Mesodermal cell (in vitro differentiated cells): ENCODE results near the gene AEBP1.

Experiments used
- H3K27ac ChIP-seq: 2 replicates; pipeline ENCODE4 v1.7.0; 2013; ENCODE audit warnings: mild to moderate bottlenecking, low read depth, low read length, moderate library complexity; ENCODE audit not compliant: severe bottlenecking
- H3K36me3 ChIP-seq: 2 replicates; pipeline ENCODE4 v1.7.1; 2013; ENCODE audit warnings: mild to moderate bottlenecking, low read length, moderate library complexity; ENCODE audit not compliant: control insufficient read depth, insufficient read depth
- H3K4me1 ChIP-seq: one replicate; pipeline ENCODE4 v1.7.1; 2013; ENCODE audit warnings: mild to moderate bottlenecking, low read length; ENCODE audit not compliant: insufficient read depth, control insufficient read depth, poor library complexity, severe bottlenecking
- H3K4me3 ChIP-seq: 2 replicates; pipeline ENCODE4 v1.7.0; 2013; ENCODE audit warnings: low read length, control low read depth, mild to moderate bottlenecking; ENCODE audit not compliant: insufficient read depth, poor library complexity, severe bottlenecking; ENCODE audit errors: extremely low read depth
- H3K9me3 ChIP-seq: 2 replicates; pipeline ENCODE4 v1.7.1; 2013; ENCODE audit warnings: mild to moderate bottlenecking, low read length, moderate library complexity; ENCODE audit not compliant: control insufficient read depth
- WGBS, 2 experiments: methylation state at CpG; one replicate each; pipeline ENCODE4 v1.1.5; 2013; ENCODE audit warnings: missing lambda C conversion rate in 2 of 2; ENCODE audit not compliant: insufficient coverage in 2 of 2; 5-methylcytosine and 5-hydroxymethylcytosine counted together

Gene AEBP1

DNA sequence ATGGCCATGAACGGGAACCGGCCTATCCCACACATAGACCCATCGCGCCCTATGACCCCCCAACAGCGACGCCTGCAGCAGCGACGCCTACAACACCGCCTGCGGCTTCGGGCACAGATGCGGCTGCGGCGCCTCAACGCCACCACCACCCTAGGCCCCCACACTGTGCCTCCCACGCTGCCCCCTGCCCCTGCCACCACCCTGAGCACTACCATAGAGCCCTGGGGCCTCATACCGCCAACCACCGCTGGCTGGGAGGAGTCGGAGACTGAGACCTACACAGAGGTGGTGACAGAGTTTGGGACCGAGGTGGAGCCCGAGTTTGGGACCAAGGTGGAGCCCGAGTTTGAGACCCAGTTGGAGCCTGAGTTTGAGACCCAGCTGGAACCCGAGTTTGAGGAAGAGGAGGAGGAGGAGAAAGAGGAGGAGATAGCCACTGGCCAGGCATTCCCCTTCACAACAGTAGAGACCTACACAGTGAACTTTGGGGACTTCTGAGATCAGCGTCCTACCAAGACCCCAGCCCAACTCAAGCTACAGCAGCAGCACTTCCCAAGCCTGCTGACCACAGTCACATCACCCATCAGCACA is 9.7 kb downstream of the AEBP1 start:
- Histone ChIP-seq H3K27ac (no peak overlapping the region), H3K9me3 (no peaks in the 10 kb centered on the region), H3K36me3 (peaks cover 92% of the 10 kb centered on the region), H3K4me3 (no peak overlapping the region), H3K4me1 (no peaks in the 10 kb centered on the region)
- 94 to 97% methylated on average over 6 to 23 of the region's 24 CpGs for WGBS, 2 experiments

- 94 to 96% methylated on average over 12 of the region's 12 CpGs for WGBS, 2 experiments
- H3K36me3 ChIP-seq, result peaks cover 92% of the 10 kb centered on the region
Observed at GRCh38 chr7:44114586-44115310, 10.6 kb downstream of the AEBP1 start.

GRCh38 chr7:44116087-44116788 is 12.1 kb downstream of the AEBP1 start:
- 93 to 96% methylated on average over 10 to 12 of the region's 17 CpGs for WGBS, 2 experiments
- Histone ChIP-seq H3K27ac (no peak overlapping the region), H3K9me3 (no peaks in the 10 kb centered on the region), H3K36me3 (peaks cover 92% of the 10 kb centered on the region), H3K4me3 (no peak overlapping the region), H3K4me1 (no peaks in the 10 kb centered on the region)

More at GRCh38 chr7:44114586-44115310, 10.6 kb downstream of the AEBP1 start:
- Histone ChIP-seq H3K4me1 (no peaks in the 10 kb centered on the region), H3K4me3 (no peak overlapping the region), H3K9me3 (no peaks in the 10 kb centered on the region), H3K27ac (no peak overlapping the region)

GRCh38 chr7:44116789-44117666 is 12.9 kb downstream of the AEBP1 start:
- H3K36me3 ChIP-seq, result peaks cover 93% of the 10 kb centered on the region

GRCh38 chr7:44117801-44118429 is 13.8 kb downstream of the AEBP1 start:
- peaks cover 9% of the 10 kb centered on the region for H3K4me1 ChIP-seq
- 96 to 98% methylated on average over 8 to 9 of the region's 13 CpGs for WGBS, 2 experiments

More at GRCh38 chr7:44116789-44117666, 12.9 kb downstream of the AEBP1 start:
- peaks cover 5% of the 10 kb centered on the region for H3K4me1 ChIP-seq
- no peaks in the 10 kb centered on the region for H3K9me3 ChIP-seq
- no peak overlapping the region for H3K4me3 ChIP-seq
- 91 to 94% methylated on average over 17 to 21 of the region's 25 CpGs for WGBS, 2 experiments
- no peak overlapping the region for H3K27ac ChIP-seq

DNA sequence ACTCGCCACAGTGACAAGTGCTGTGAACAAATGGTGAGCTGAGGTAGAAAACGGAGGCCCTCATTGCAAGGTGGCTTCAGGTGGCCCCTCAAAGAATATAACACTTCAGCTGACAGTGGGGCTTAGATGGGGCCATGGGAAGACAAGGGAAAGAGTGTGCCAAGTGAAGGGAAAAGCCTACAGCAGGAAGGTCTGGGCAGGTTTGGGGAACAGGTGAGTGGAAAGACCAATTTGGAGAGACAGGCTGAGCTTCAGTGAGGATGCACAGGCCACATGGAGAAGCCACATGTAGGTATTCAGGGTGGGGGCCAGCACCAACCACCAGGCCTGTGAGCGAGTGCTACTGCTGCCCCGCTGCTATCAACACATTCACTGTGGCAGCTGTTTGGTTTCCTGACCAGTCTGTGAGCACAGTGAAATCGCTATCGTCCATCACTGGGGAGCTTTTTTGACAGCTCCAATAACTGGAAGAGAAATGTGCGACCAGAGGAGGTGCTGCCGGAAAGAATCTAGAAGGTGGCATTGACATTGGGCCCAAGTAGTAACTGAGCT is 15.8 kb downstream of the AEBP1 start:
- no peak overlapping the region for H3K4me3 ChIP-seq
- WGBS, 2 experiments, result 95 to 97% methylated on average over 8 of the region's 8 CpGs
- H3K4me1 ChIP-seq, result peaks cover 9% of the 10 kb centered on the region
- H3K9me3 ChIP-seq, result no peaks in the 10 kb centered on the region
- no peak overlapping the region for H3K27ac ChIP-seq
- H3K36me3 ChIP-seq, result peaks cover 71% of the 10 kb centered on the region

More at GRCh38 chr7:44117801-44118429, 13.8 kb downstream of the AEBP1 start:
- Histone ChIP-seq H3K4me3 (no peak overlapping the region), H3K9me3 (no peaks in the 10 kb centered on the region), H3K36me3 (peaks cover 88% of the 10 kb centered on the region), H3K27ac (no peak overlapping the region)

DNA sequence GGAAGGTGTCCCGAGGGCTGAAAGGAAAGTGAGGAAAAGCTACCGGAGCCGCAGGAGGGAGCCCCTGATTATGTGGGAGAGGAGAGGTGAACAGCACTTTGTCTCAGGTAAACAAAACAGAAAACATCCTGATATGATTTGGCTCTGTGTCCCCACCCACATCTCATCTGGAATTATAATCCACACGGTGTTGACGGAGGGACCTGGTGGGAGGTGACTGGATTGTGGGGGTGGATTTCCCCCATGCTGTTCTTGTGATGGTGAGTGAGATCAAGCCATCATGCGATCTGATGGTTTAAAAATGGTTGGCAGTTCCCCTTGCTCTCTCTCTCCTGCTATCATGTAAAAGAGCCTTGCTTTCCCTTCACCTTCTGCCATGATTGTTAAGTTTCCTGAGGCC is 16.2 kb downstream of the AEBP1 start:
- H3K9me3 ChIP-seq, result no peaks in the 10 kb centered on the region
- no peak overlapping the region for H3K4me3 ChIP-seq
- H3K36me3 ChIP-seq, result peaks cover 66% of the 10 kb centered on the region
- WGBS, 2 experiments, result 78 to 88% methylated on average over 1 to 4 of the region's 6 CpGs
- H3K4me1 ChIP-seq, result peaks cover 9% of the 10 kb centered on the region
- H3K27ac ChIP-seq, result no peak overlapping the region

GRCh38 chr7:44121761-44122420 is 17.7 kb downstream of the AEBP1 start:
- 98 to 100% methylated on average over 6 to 8 of the region's 12 CpGs for WGBS, 2 experiments
- Histone ChIP-seq H3K4me3 (peak overlapping the region; percentile 55), H3K4me1 (peaks cover 9% of the 10 kb centered on the region), H3K9me3 (no peaks in the 10 kb centered on the region), H3K36me3 (peaks cover 52% of the 10 kb centered on the region), H3K27ac (no peak overlapping the region)

GRCh38 chr7:44122529-44122928 is 18.4 kb downstream of the AEBP1 start:
- whole genome bisulfite sequencing, 2 experiments, result 24 to 27% methylated on average over 1 of the region's 1 CpG
- Histone ChIP-seq H3K9me3 (peaks cover 5% of the 10 kb centered on the region), H3K4me1 (peaks cover 9% of the 10 kb centered on the region), H3K27ac (no peak overlapping the region), H3K4me3 (peak overlapping the region; percentile 55), H3K36me3 (peaks cover 46% of the 10 kb centered on the region)
